ENCODE measurements around the gene GRM7.

DNA sequence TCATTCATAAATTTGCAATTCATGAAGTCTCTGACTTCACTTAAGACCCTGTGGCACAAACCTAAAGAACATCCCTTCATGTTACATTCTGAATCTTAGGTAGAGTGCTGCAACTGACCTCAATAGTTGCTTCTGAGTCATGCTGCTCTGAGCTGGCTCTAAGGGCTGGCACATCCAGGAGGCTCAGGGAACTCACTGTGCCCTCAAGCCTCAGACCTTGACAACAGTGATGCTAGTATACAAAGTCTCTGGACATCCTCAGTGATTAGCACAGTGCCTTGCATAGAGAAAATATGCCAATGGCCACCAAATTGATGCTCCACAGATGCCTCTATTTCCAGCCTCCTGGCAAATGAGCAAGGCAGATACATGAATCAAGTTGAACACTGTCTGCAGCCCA lies 899.8 kb downstream of the GRM7 start:
- TF ChIP-seq CTCF (IDR thresholded peaks at IDR 0.05) (no peak), POLR2A (IDR thresholded peaks at IDR 0.05) (no peak)
